Fibroblast of lung (primary cell): ENCODE results near the gene BBS9. TPM values are rescaled to one million over a fixed set of nuclear protein-coding genes. Genes with fewer than 3 reads are reported as not detected.

ENCODE experiments used
- DNase-seq, 2 donors: peaks; one replicate each; pipeline versions ENCODE4 v3.0.0 to v3.0.0-alpha.2; 2010; ENCODE audit warnings: low read depth in 2 of 2
- H2AFZ ChIP-seq: 2 replicates; pipeline ENCODE4 v1.5.1; 2012; ENCODE audit warnings: low read length, control low read depth, inconsistent platforms
- H3K27ac ChIP-seq: 2 replicates; pipeline ENCODE4 v1.5.1; 2011; ENCODE audit warnings: low read length, control low read depth; ENCODE audit not compliant: insufficient read depth
- H3K27me3 ChIP-seq: 2 replicates; pipeline ENCODE4 v1.5.1; 2011; ENCODE audit warnings: mild to moderate bottlenecking, low read length; ENCODE audit not compliant: control insufficient read depth, insufficient read depth
- H3K36me3 ChIP-seq: 2 replicates; pipeline ENCODE4 v1.5.1; 2011; ENCODE audit warnings: low read length; ENCODE audit not compliant: control insufficient read depth, insufficient read depth
- H3K4me1 ChIP-seq: 2 replicates; pipeline ENCODE4 v1.5.1; 2011; ENCODE audit warnings: low read length; ENCODE audit not compliant: control insufficient read depth, insufficient read depth; ENCODE audit errors: extremely low read depth
- H3K4me2 ChIP-seq: 2 replicates; pipeline ENCODE4 v1.5.1; 2011; ENCODE audit warnings: low read length, control low read depth; ENCODE audit not compliant: insufficient read depth; ENCODE audit errors: extremely low read depth
- H3K4me3 ChIP-seq, 4 experiments: fragments of 200-600 bp in 1 of 4; sonication (generic) in 1 of 4; replicated peaks in 1 of 4; 2 replicates each; pipeline ENCODE4 v1.5.1; 2011 to 2016; ENCODE audit warnings: low read length in 4 of 4, low read depth in 3 of 4, mild to moderate bottlenecking in 3 of 4, control low read depth in 2 of 4, inconsistent platforms in 1 of 4, mixed read lengths in 1 of 4; ENCODE audit not compliant: insufficient read depth in 1 of 4; ENCODE audit errors: control extremely low read depth in 1 of 4
- H3K79me2 ChIP-seq: 2 replicates; pipeline ENCODE4 v1.5.1; 2012; ENCODE audit warnings: mild to moderate bottlenecking, low read length, inconsistent platforms; ENCODE audit not compliant: control insufficient read depth, insufficient read depth
- H3K9ac ChIP-seq: 2 replicates; pipeline ENCODE4 v1.5.1; 2011; ENCODE audit warnings: mild to moderate bottlenecking, low read length, control low read depth; ENCODE audit not compliant: insufficient read depth
- H3K9me3 ChIP-seq: 2 replicates; pipeline ENCODE4 v1.5.1; 2012; ENCODE audit warnings: low read depth, low read length; ENCODE audit not compliant: control insufficient read depth, insufficient read depth
- H4K20me1 ChIP-seq: 2 replicates; pipeline ENCODE4 v1.5.1; 2011; ENCODE audit warnings: low read length; ENCODE audit not compliant: control insufficient read depth, insufficient read depth; ENCODE audit errors: extremely low read depth
- EZH2 ChIP-seq: IDR thresholded peaks from 2 replicates; pipeline ENCODE4 v1.5.1; 2012; ENCODE audit warnings: low read length, control low read depth, mild to moderate bottlenecking; ENCODE audit errors: missing control alignments
- polyA plus RNA-seq, 2 donors: library from polyadenylated mRNA; depleted of rRNA in 1 of 2; stranded (reverse) in 1 of 2; unstranded in 1 of 2; fragments of >200 nt; gene quantifications; 2 replicates each; pipeline ENCODE4 v1.2.1, GENCODE V29; 2011 to 2012; ENCODE audit warnings: missing spikeins in 1 of 2
- total RNA-seq: library from RNA; depleted of rRNA; stranded (reverse); fragments of >200 nt; gene quantifications from 2 replicates; pipeline ENCODE4 v1.2.1, GENCODE V29; 2014
- TF ChIP-seq, protein P1 (sequence below), 2 donors: IDR thresholded peaks in 1 of 2; conservative IDR thresholded peaks in 1 of 2; 1 replicate in 1 of 2; 2 replicates in 1 of 2; pipeline ENCODE4 v1.5.1; 2011 to 2012; ENCODE audit warnings: low read length in 2 of 2, control low read depth in 1 of 2, inconsistent platforms in 1 of 2, low read depth in 1 of 2, mild to moderate bottlenecking in 1 of 2

BBS9 gene
- total and polyA plus RNA-seq, 2 donors (not counting 1 experiment from before 2014, with no cell fraction given), result 19.1 to 26.9 TPM

DNA sequence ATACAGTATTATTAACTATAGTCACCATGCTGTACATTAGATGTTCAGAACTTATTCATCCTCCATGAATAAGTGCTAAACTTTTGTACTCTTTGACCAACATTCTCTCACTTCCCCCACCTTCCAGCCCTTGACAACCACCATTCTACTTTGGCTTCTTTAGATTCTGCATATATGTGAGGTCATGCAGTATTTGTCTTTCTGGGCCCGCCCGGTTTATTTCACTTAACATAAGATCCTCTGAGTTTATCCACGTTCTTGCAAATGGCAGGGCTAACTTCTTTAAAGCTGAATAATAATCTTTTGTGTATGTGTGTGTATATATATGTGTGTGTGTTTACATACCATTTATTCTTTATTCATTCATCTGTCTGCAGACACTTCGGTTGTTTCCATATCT is 336.8 kb downstream of the BBS9 start:
- Histone ChIP-seq H3K27me3 (no peaks in the 10 kb centered on the region), H4K20me1 (no peaks in the 10 kb centered on the region), H3K9me3 (no peaks in the 10 kb centered on the region), H3K4me1 (no peaks in the 10 kb centered on the region), H3K9ac (no peak overlapping the region), H3K79me2 (no peaks in the 10 kb centered on the region), H3K4me2 (no peak overlapping the region), H3K4me3 (no peak overlapping the region), H2AFZ (no peak overlapping the region), H3K27ac (no peak overlapping the region), H3K36me3 (no peaks in the 10 kb centered on the region)
- TF ChIP-seq, protein P1, sequence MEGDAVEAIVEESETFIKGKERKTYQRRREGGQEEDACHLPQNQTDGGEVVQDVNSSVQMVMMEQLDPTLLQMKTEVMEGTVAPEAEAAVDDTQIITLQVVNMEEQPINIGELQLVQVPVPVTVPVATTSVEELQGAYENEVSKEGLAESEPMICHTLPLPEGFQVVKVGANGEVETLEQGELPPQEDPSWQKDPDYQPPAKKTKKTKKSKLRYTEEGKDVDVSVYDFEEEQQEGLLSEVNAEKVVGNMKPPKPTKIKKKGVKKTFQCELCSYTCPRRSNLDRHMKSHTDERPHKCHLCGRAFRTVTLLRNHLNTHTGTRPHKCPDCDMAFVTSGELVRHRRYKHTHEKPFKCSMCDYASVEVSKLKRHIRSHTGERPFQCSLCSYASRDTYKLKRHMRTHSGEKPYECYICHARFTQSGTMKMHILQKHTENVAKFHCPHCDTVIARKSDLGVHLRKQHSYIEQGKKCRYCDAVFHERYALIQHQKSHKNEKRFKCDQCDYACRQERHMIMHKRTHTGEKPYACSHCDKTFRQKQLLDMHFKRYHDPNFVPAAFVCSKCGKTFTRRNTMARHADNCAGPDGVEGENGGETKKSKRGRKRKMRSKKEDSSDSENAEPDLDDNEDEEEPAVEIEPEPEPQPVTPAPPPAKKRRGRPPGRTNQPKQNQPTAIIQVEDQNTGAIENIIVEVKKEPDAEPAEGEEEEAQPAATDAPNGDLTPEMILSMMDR (conservative IDR thresholded peaks at IDR 0.05 in 1 of 2, IDR thresholded peaks at IDR 0.05 in 1 of 2; ENCODE audit: low read depth in 1 of 2, low read length in 2 of 2), result no peak
- no peak for TF ChIP-seq EZH2
- DNase-seq, result peak in 1 of 2 donors; percentile 7

DNA sequence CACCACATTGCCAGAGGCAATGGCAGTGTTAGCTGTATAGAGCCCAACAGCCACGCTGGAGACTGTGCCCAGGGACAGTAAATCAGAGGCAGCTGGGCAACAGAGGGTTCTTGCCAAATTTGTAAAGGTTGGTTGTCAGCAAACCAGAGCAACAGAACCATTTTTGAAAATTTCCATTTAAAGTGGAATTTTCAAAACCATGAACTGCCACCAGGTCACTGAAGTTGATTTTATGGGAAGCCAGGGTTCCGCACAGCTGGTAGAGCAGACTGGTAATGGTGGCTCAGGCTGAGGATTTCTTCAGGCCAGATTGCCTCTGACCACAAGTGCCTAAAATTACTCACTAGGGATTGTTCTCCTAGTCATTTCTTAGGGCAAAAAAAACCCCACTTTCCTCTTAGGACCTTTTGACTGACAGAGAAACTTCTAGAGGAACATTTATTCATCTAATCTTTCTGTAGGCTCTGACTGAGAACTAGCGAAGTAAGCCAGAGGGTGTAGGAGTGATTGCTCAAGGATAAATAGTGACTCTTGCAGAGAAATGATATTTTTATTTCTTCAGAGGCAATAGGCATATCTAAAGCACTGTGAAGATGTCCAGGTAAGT is 342.4 kb downstream of the BBS9 start:
- no peak for DNase-seq
- no peak overlapping the region for H3K9ac ChIP-seq
- no peak for TF ChIP-seq EZH2
- TF ChIP-seq, protein P1 (conservative IDR thresholded peaks at IDR 0.05 in 1 of 2, IDR thresholded peaks at IDR 0.05 in 1 of 2; ENCODE audit: low read depth in 1 of 2, low read length in 2 of 2), result no peak
- no peaks in the 10 kb centered on the region for H3K4me1 ChIP-seq
- no peak overlapping the region for H3K27ac ChIP-seq
- H4K20me1 ChIP-seq, result no peaks in the 10 kb centered on the region
- no peak overlapping the region for H2AFZ ChIP-seq
- no peak overlapping the region for H3K4me3 ChIP-seq
- H3K27me3 ChIP-seq, result no peaks in the 10 kb centered on the region
- H3K36me3 ChIP-seq, result no peaks in the 10 kb centered on the region
- no peak overlapping the region for H3K4me2 ChIP-seq
- no peaks in the 10 kb centered on the region for H3K79me2 ChIP-seq
- no peaks in the 10 kb centered on the region for H3K9me3 ChIP-seq

DNA sequence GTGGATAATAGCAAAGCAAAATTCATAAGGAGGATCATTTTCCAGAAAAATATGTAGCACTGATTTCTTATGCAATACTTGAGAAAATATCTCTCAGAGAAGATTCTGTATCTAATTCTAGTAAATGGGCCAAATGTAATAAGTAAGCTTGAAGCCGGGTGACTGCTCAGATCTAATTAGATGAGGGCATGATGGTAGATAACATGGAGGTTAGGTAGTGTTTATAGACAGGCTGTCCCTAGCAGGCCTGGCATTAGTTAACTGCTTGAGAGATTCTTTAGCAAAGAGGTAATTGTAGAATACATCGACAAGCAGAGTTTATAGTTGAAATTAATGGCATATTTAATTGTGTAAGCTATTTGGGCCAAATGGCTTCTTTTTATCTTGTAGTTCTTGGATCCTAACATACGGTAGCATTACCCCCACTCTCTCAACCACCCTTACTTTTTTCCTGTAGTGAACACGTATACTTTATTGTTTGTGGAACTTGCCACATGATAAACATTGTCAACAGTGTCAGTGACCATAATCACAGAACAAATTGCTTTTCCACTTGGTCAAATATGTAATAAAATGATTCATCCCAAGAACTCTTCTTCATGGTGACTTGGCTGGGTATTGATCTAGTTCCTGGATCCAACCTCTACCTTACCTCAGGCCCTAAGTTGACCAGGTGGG is 343.1 kb downstream of the BBS9 start:
- Histone ChIP-seq H3K9me3 (no peaks in the 10 kb centered on the region), H2AFZ (no peak overlapping the region), H3K4me3 (no peak overlapping the region), H3K79me2 (no peaks in the 10 kb centered on the region), H3K27ac (no peak overlapping the region), H4K20me1 (no peaks in the 10 kb centered on the region), H3K9ac (no peak overlapping the region), H3K4me1 (no peaks in the 10 kb centered on the region), H3K4me2 (no peak overlapping the region), H3K36me3 (no peaks in the 10 kb centered on the region), H3K27me3 (no peaks in the 10 kb centered on the region)
- no peak for DNase-seq
- TF ChIP-seq, protein P1 (conservative IDR thresholded peaks at IDR 0.05 in 1 of 2, IDR thresholded peaks at IDR 0.05 in 1 of 2; ENCODE audit: low read depth in 1 of 2, low read length in 2 of 2), result no peak
- no peak for TF ChIP-seq EZH2
